Smooth muscle cell (in vitro differentiated cells): ENCODE data around the gene KLF16. TPM values are rescaled to one million over a fixed set of nuclear protein-coding genes. Genes with fewer than 3 reads are reported as not detected.

Source experiments
- DNase-seq: peaks from one replicate; lab custom pipeline; 2025; ENCODE audit not compliant: unreplicated experiment; lab: John Stamatoyannopoulos, UW
- H2AFZ ChIP-seq: fragments of 200-600 bp; sonication (generic); 2 replicates; pipeline ENCODE4 v1.6.0; 2016; ENCODE audit warnings: antibody characterized with exemption, low read depth, mild to moderate bottlenecking
- H3F3A ChIP-seq: fragments of 200-600 bp; sonication (generic); 2 replicates; pipeline ENCODE4 v1.6.0; 2017; ENCODE audit warnings: antibody characterized with exemption, low read depth
- H3K27ac ChIP-seq: fragments of 200-600 bp; sonication (generic); 2 replicates; pipeline ENCODE4 v1.5.1; 2016; ENCODE audit warnings: low read depth, mild to moderate bottlenecking
- H3K27me3 ChIP-seq: fragments of 200-600 bp; sonication (generic); 2 replicates; pipeline ENCODE4 v1.6.1; 2016; ENCODE audit warnings: low read depth, mild to moderate bottlenecking
- H3K36me3 ChIP-seq: fragments of 200-600 bp; sonication (generic); 2 replicates; pipeline ENCODE4 v1.5.1; 2016; ENCODE audit warnings: low read depth
- H3K4me1 ChIP-seq: fragments of 200-600 bp; sonication (generic); 2 replicates; pipeline ENCODE4 v1.5.1; 2016; ENCODE audit warnings: low read depth
- H3K4me2 ChIP-seq: fragments of 200-600 bp; sonication (generic); 2 replicates; pipeline ENCODE4 v1.6.0; 2016; ENCODE audit warnings: mild to moderate bottlenecking
- H3K4me3 ChIP-seq: fragments of 200-600 bp; sonication (generic); 2 replicates; pipeline ENCODE4 v1.5.1; 2016; ENCODE audit warnings: mild to moderate bottlenecking
- H3K79me2 ChIP-seq: fragments of 200-600 bp; sonication (generic); 2 replicates; pipeline ENCODE4 v1.6.0; 2016; ENCODE audit warnings: low read depth, mild to moderate bottlenecking
- H3K9ac ChIP-seq: fragments of 200-600 bp; sonication (generic); 2 replicates; pipeline ENCODE4 v1.6.0; 2016; ENCODE audit warnings: low read depth
- H3K9me3 ChIP-seq: fragments of 200-600 bp; sonication (generic); replicated peaks from 2 replicates; pipeline ENCODE4 v1.5.1; 2016; ENCODE audit warnings: low read depth
- H4K20me1 ChIP-seq: fragments of 200-600 bp; sonication (generic); 2 replicates; pipeline ENCODE4 v1.6.0; 2016; ENCODE audit warnings: low read depth
- CTCF ChIP-seq: fragments of 200-600 bp; sonication (generic); IDR thresholded peaks from 2 replicates; pipeline ENCODE4 v1.5.1; 2017; ENCODE audit warnings: borderline replicate concordance, mild to moderate bottlenecking, antibody characterized with exemption; ENCODE audit not compliant: insufficient read depth, poor library complexity, severe bottlenecking
- WGBS: methylation state at CpG from one replicate; pipeline ENCODE4 v1.1.7; 2016; ENCODE audit warnings: low lambda C conversion rate; 5-methylcytosine and 5-hydroxymethylcytosine counted together
- polyA plus RNA-seq: library from polyadenylated mRNA; unstranded; fragments of >200 nt; fragmentation: Nextera tagmentation; extraction: Ambion mirVana; gene quantifications from 2 replicates; pipeline ENCODE4 v1.2.1, GENCODE V29; 2016
- total RNA-seq: library from RNA; depleted of rRNA; stranded (reverse); fragments of >200 nt; gene quantifications from 2 replicates; pipeline ENCODE4 v1.2.3, GENCODE V29; 2014

Gene KLF16
- total and polyA plus RNA-seq, 2 experiments from 2014 or later: 5.8 to 15.4 TPM

- H3K27ac ChIP-seq: no peak overlapping the region
- no peak overlapping the region for H3K9ac ChIP-seq
Measured at GRCh38 chr19:1825909-1826556, 37.3 kb downstream of the KLF16 start.

GRCh38 chr19:1824252-1824622 lies 39.1 kb downstream of the KLF16 start:
- Histone ChIP-seq H3F3A (no peaks in the 10 kb centered on the region), H3K36me3 (no peaks in the 10 kb centered on the region), H3K27ac (no peak overlapping the region), H3K79me2 (peaks cover 4% of the 10 kb centered on the region), H3K9me3 (no peaks in the 10 kb centered on the region), H3K4me3 (no peak overlapping the region), H3K4me1 (no peaks in the 10 kb centered on the region), H4K20me1 (peaks cover 25% of the 10 kb centered on the region), H3K27me3 (no peaks in the 10 kb centered on the region), H3K4me2 (no peak overlapping the region), H3K9ac (no peak overlapping the region), H2AFZ (no peak overlapping the region)
- no peak for DNase-seq
- no peak for TF ChIP-seq CTCF
- WGBS: 81% methylated on average over 14 of the region's 14 CpGs

More at GRCh38 chr19:1825909-1826556, 37.3 kb downstream of the KLF16 start:
- TF ChIP-seq CTCF: peak; percentile 96
- peak overlapping the region; percentile 8 for H3K4me3 ChIP-seq
- H2AFZ ChIP-seq: no peak overlapping the region
- H3K9me3 ChIP-seq: no peaks in the 10 kb centered on the region
- no peaks in the 10 kb centered on the region for H3K27me3 ChIP-seq
- H3F3A ChIP-seq: no peaks in the 10 kb centered on the region
- WGBS: 67% methylated on average over 12 of the region's 15 CpGs
- peaks cover 4% of the 10 kb centered on the region for H3K79me2 ChIP-seq
- H3K36me3 ChIP-seq: no peaks in the 10 kb centered on the region
- peak; percentile 44 for DNase-seq
- no peak overlapping the region for H3K4me2 ChIP-seq
- H4K20me1 ChIP-seq: peaks cover 43% of the 10 kb centered on the region
- no peaks in the 10 kb centered on the region for H3K4me1 ChIP-seq

GRCh38 chr19:1823539-1824251 lies 39.7 kb downstream of the KLF16 start:
- H3K9ac ChIP-seq: no peak overlapping the region

More at GRCh38 chr19:1823539-1824251, 39.7 kb downstream of the KLF16 start:
- no peaks in the 10 kb centered on the region for H3F3A ChIP-seq
- no peak overlapping the region for H3K4me2 ChIP-seq
- H3K79me2 ChIP-seq: peaks cover 2% of the 10 kb centered on the region
- no peak overlapping the region for H3K27ac ChIP-seq
- H3K9me3 ChIP-seq: no peaks in the 10 kb centered on the region
- no peak for DNase-seq
- H3K4me3 ChIP-seq: no peak overlapping the region
- 94% methylated on average over 36 of the region's 36 CpGs for WGBS
- H3K27me3 ChIP-seq: no peaks in the 10 kb centered on the region
- H4K20me1 ChIP-seq: peaks cover 23% of the 10 kb centered on the region
- no peaks in the 10 kb centered on the region for H3K4me1 ChIP-seq
- no peak for TF ChIP-seq CTCF
- no peaks in the 10 kb centered on the region for H3K36me3 ChIP-seq
- no peak overlapping the region for H2AFZ ChIP-seq
